IMR-90 (cell line): Measurements from ENCODE around the gene BTBD2.

Experiments used
- CTCF ChIP-seq: conservative IDR thresholded peaks from 2 replicates; pipeline ENCODE4 v1.5.1; 2012; ENCODE audit warnings: mild to moderate bottlenecking, low read depth, low read length, improper control_type of control experiment
- NFE2L2 ChIP-seq: fragments of 150-350 bp; IDR thresholded peaks from 2 replicates; pipeline ENCODE4 v1.6.1; 2016; ENCODE audit warnings: low read depth, mild to moderate bottlenecking, low read length
- POLR2A ChIP-seq: IDR thresholded peaks from 2 replicates; pipeline ENCODE4 v1.6.1; 2012; ENCODE audit warnings: mild to moderate bottlenecking, low read depth, low read length
- RAD21 ChIP-seq: IDR thresholded peaks from 2 replicates; pipeline ENCODE4 v1.6.1; 2012; ENCODE audit warnings: low read length, improper control_type of control experiment
- RCOR1 ChIP-seq: IDR thresholded peaks from 2 replicates; pipeline ENCODE4 v1.6.1; 2012; ENCODE audit warnings: mild to moderate bottlenecking, low read length, improper control_type of control experiment; ENCODE audit not compliant: insufficient replicate concordance
- RFX5 ChIP-seq: IDR thresholded peaks from 2 replicates; pipeline ENCODE4 v1.8.0; 2012; ENCODE audit warnings: low read depth, mild to moderate bottlenecking, low read length, moderate library complexity

GRCh38 chr19:2032296-2032941 is 16.9 kb upstream of the BTBD2 start:
- TF ChIP-seq RFX5 = no peak
- TF ChIP-seq CTCF = no peak
- TF ChIP-seq RAD21 = no peak
- TF ChIP-seq POLR2A = no peak
- TF ChIP-seq RCOR1 = no peak
- TF ChIP-seq NFE2L2 = no peak
